GM12892 (cell line): ENCODE data around the gene ACP6. TPM values are rescaled to one million over a fixed set of nuclear protein-coding genes. Genes with fewer than 3 reads are reported as not detected.
A peak's percentile ranks its signal among the peaks of the same experiment; 100 is the strongest.
"Not testable (repeated sequence)": the region's sequence is repeated elsewhere in the genome, so short reads cannot be mapped to it uniquely, and the experiment has no call there.

Experiments
- DNase-seq: peaks from one replicate; pipeline ENCODE4 v3.0.0; 2011; ENCODE audit not compliant: insufficient read length
- FAIRE-seq: peaks from 2 replicates; lab custom pipeline; 2011; peaks lifted over from hg19 to GRCh38; lab: Jason Lieb, UNC
- POLR2A ChIP-seq: IDR thresholded peaks from 2 replicates; pipeline ENCODE4 v1.6.1; 2011; ENCODE audit warnings: low read depth, low read length, control low read depth
- POLR2AphosphoS5 ChIP-seq: IDR thresholded peaks from 2 replicates; pipeline ENCODE4 v1.6.1; 2011; ENCODE audit warnings: low read depth, low read length, control low read depth
- TAF1 ChIP-seq: IDR thresholded peaks from 2 replicates; pipeline ENCODE4 v1.6.1; 2011; ENCODE audit warnings: low read depth, mild to moderate bottlenecking, control low read depth, low read length, borderline replicate concordance
- polyA plus RNA-seq: library from polyadenylated mRNA; unstranded; fragments of >200 nt; gene quantifications from one replicate; pipeline ENCODE4 v1.2.1, GENCODE V29; 2012; ENCODE audit warnings: missing spikeins, inconsistent platforms; ENCODE audit not compliant: missing spikeins

The ACP6 gene
- polyA plus RNA-seq = 14.9 TPM

- DNase-seq = peak; percentile 82
- no peak for TF ChIP-seq POLR2AphosphoS5
- TF ChIP-seq POLR2A = no peak
- no peak for TF ChIP-seq TAF1
- peak; percentile 91 for FAIRE-seq
Measured at GRCh38 chr1:147670319-147671001, at the start of gene ACP6. Gene ACP6, minus strand, starts transcription at chr1:147670524. Its CDS starts 476 bp downstream, at chr1:147670048.

DNA sequence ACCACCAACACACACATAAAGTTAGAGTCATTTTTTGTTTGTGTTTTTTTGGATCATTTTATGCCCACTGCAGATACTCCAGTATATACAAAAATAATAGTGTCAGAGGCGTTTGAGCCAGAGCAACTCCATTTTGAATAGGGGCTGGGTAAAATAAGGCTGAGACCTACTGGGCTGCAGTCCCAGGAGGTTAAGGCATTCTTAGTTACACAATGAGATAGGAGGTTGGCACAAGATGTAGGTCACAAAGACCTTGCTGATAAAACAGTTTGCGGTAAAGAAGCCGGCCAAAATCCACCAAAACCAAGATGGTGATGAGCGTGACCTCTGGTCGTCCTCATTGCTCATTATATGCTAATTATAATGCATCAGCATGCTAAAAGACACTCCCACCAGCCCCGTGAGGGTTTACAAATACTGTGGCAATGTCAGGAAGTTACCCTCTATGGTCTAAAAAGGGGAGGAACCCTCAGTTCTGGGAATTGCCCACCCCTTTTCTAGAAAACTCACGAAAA is 49.4 kb upstream of the ACP6 start:
- no peak for FAIRE-seq
- TF ChIP-seq POLR2AphosphoS5 = no peak
- no peak for DNase-seq

DNA sequence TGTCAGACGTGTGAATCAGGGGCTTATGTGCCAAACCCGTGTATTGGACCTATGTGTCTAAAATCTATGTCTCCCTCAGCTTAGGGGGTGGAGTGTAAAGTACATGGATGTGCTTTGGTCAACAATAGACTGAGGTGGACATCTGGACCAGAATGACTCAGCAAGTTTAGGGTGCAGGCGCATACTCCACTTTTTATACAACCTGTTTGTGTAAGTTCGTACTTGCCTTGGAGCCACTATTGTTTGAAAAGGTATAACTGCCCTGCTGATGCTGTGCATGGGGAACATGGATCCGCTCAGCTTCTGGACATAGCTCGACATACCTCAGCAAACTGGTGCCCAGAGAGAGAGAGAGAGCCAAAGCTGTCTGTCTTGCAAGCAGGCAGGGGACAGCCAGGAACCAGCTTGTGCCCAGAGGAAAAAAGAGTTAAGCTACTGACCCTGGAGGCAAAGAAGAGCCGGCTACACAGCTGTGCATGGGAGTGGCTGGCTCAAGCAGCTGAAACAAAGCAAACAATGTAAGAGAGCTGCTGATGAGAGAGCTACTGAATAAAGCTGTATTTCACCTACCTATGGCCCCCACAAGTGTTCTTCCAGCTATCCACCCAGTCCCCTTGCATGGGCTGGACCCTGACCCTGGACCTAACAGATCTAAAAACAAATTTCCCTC is 48.8 kb upstream of the ACP6 start:
- no peak for DNase-seq
- TF ChIP-seq TAF1 (no peak), POLR2AphosphoS5 (no peak), POLR2A (no peak)
- no peak for FAIRE-seq

GRCh38 chr1:147717706-147718097 is 47.4 kb upstream of the ACP6 start:
- FAIRE-seq = no peak
- DNase-seq = no peak

DNA sequence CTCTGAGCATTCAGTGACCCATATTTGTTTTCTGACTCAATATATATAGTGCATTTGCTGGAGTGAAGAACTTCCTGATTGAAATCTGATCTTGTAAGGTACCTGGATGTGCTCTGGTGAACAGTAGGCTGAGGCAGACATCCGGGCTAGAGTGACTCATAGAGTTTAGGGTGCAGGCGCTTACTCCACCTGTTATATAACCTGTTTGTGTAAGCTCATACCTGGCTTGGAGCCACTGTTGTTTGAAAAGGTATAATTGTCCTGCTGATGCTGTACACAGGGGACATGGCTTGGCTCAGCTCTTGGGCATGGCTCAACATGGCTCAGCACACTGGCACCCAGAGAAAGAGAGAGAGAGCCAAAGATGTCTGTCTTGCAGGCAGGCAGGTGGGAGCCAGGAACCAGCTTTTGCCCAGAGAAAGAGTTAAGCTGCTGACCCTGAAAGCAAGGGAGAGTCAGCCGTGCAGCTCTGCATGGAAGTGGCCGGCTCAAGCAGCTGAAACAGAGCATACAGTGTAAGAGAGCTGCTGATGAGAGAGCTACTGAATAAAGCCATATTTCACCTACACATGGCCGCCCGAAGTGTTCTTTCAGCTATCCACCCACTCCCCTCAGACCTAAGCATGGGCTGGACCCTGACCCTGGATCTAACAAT is 46.9 kb upstream of the ACP6 start:
- no peak for FAIRE-seq
- TF ChIP-seq TAF1 (no peak), POLR2AphosphoS5 (no peak), POLR2A (no peak)
- no peak for DNase-seq

More at GRCh38 chr1:147717706-147718097, 47.4 kb upstream of the ACP6 start:
- no peak for TF ChIP-seq POLR2A
- TF ChIP-seq POLR2AphosphoS5 = no peak
- TF ChIP-seq TAF1 = no peak

GRCh38 chr1:147712605-147713004 is 42.3 kb upstream of the ACP6 start:
- no peak for DNase-seq
- TF ChIP-seq TAF1 = no peak
- TF ChIP-seq POLR2A = no peak
- TF ChIP-seq POLR2AphosphoS5 = no peak
- no peak for FAIRE-seq

DNA sequence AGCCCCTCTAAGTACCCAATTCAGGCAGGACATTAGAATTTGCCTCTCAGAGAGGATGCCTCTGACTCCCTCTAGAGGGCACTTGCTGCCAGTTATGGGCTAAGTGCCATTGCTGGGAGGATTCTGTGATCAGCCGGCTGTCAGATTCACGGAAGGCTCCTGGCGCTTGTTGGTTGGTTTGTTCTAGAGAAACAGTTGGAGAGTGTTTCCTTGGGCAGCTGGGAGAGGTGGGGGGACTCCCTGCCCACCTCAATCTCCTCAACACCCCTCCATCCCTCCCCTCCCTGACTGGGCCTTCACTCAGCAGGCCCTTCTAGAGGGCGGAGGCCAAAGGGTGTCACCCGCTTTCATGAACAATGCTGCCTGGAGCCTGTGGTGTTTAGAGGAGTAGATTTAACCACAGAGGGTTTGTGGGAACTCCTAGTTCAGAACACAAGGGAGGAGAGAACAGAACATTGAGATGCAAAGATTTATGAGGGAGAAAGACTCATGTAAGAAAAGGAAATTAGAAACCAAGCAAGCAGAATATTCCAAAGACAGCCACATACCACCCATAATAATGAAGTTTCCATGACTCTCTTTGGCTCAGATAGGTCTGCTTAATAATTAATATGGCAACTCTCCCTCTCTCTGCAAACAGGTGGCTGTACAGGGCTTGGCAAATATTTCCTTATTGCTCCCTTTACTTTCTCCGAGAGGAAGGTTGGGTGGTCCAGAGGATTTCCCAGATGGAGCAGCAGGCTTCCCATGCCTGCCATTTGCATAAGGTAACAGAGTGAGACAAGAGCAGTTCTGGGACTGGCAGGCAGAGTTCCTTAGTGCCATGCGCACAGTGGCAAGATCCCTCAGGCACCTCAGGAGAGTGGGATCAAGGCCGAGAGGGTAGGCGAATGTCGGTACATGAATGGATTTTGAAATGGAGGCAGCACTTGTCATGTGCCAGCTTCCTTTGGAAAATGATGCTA is 30.0 kb upstream of the ACP6 start:
- FAIRE-seq = peak; percentile 84
- no peak for TF ChIP-seq POLR2AphosphoS5
- TF ChIP-seq POLR2A = no peak
- no peak for TF ChIP-seq TAF1
- no peak for DNase-seq

DNA sequence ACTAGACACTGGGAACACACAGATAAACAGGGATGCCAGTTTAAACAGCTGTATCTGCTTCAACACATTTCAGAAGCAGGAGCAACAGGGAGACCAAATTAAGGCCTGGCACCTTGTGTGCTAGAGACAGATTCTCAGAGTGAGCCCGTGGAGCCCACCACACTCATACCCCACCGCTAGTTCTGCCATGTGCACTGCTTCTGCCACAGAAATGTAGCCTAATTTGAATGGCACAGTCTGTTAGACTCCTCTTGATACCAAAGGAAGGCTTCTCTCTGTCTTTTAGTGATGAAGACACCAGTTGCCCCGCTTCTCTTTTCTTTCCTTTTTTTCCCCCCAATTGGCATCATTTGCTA is 29.3 kb upstream of the ACP6 start:
- FAIRE-seq = no peak

DNA sequence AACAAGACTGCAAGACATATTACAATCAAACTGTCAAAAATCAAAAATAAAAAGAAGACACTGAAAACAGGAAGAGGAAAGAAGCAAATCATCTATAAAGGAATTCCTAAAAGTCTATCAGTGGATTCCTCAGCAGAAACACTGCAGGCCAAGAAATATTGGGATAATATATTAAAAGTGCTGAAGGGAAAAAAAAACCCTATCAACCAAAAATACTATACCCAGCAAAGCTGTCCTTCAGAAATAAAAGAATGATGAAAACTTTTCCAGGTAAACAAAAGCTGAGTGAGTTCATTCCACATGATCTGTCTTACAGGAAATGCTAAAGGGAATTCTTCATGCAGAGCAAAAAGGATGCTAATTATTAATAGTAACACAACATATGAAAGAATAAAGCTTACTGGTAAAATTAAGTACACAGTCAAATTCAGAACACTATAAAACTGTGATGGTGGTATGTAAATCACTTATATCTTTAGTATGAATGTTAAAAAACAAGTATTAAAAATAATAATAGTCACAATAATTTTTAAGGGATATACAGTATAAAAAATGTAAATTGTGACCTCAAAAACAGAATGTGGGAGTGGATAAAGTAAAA is 12.9 kb upstream of the ACP6 start:
- DNase-seq = no peak
- FAIRE-seq = no peak
- no peak for TF ChIP-seq POLR2A
- TF ChIP-seq POLR2AphosphoS5 = no peak
- no peak for TF ChIP-seq TAF1

More for the DNA sequence above, 29.3 kb upstream of the ACP6 start:
- DNase-seq = no peak
- no peak for TF ChIP-seq POLR2AphosphoS5

GRCh38 chr1:147680608-147681235 is 10.4 kb upstream of the ACP6 start:
- DNase-seq, FAIRE-seq: not testable (repeated sequence)

GRCh38 chr1:147677681-147678080 is 7.4 kb upstream of the ACP6 start:
- not testable (repeated sequence) for DNase-seq, FAIRE-seq
